HG03060 (cell line): ENCODE data around the gene PLXNB2.

Source experiments
- ATAC-seq: cut with Tn5 transposase; IDR thresholded peaks from one replicate; pipeline ENCODE4 v1.9.1; 2021; ENCODE audit warnings: low read depth, moderate number of reproducible peaks; ENCODE audit not compliant: unreplicated experiment

Gene PLXNB2

DNA sequence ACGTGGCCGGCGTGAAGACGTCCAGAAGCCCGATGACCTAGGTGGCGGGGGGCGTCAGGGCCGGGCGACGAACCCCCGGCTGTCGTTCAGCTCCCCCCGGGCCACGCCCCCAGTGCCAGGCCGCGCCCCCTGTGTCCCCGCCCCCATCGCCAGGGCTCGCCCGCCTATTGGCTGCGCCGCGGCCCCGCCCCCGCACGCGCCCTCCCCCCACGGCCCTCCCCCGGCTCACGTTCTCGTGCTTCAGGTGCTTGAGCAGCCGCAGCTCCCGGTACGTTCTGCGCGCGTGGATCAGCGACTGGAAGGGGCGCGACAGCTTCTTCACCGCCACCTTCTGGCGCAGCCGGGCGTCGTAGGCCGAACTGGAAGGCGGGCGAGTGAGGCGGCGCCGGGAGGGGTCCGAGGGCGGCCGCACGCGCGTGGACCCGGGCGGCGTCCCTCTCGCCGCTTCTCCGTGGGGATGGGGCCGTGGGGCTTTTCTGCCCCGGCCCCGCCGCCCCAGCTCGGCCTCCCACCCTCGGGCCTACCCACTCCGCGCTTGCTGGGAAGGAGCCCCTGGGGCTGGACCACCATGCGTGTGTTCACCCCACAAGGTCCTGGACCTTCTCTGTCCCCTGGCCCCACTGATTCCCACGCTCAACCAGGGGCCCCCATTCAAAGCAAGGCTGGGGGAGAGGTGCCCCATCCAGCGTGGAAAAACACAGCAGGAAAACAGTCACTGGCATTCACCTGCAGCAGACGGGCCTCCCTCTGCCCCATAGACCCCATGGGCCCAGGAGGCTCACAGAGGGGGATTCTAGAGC lies 39.7 kb downstream of the PLXNB2 start:
- ATAC-seq: no peak

DNA sequence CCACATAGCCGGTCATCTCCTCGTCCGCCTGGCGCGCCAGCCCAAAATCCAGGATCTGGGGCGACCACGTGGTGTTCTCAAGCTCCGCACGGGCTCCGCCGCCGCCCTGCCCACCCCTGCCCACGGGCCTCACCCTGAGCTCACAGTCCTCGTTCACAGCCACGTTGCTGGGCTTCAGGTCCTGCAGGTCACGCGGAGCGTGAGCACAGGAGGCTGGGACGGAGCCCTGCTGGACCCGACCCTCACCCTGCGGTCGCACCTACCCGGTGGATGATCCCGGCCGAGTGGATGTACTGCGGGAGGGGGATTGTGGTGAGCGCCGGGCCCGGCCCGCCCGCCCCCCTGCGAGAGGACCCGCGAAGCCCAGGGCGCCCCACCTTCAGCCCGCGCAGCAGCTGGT lies 40.5 kb downstream of the PLXNB2 start:
- no peak for ATAC-seq

DNA sequence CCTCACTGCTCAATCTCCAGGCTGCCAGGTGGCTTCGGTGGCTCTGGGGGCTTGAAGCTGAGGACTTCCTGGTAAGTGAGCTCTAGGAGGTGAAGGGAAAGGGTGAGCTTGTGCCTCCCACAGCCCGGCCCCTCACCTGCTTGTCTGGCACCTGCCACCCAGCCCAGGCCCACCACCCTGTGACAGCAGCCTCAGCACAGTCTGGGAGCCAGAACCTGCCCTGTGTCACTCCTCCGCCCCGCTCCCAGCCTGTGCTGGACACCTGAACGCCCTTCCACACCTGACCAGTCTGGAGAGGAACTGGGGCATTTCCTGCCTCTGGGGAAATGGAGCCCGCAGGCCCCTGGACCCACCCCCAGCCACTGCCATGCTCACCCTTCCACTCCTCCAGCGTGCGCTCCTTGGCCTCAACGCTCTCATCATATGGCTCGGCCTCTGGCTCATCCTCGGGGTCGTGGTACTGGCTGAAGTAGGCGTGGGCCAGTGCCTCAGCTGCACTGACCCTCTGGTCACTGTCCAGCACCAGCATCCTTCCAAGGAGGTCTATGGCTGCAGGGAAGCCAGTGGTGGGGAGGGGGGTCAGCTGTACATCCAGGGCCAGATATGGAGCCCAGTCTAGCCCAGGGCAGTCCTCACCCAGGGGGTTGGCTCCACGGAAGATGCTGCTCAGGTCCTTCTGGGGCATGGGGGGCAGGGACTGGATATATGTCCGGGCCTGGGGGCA lies 42.3 kb downstream of the PLXNB2 start:
- ATAC-seq: no peak

GRCh38 chr22:50264104-50264745 lies 43.2 kb downstream of the PLXNB2 start:
- no peak for ATAC-seq

GRCh38 chr22:50262973-50263617 lies 44.4 kb downstream of the PLXNB2 start:
- ATAC-seq: no peak

DNA sequence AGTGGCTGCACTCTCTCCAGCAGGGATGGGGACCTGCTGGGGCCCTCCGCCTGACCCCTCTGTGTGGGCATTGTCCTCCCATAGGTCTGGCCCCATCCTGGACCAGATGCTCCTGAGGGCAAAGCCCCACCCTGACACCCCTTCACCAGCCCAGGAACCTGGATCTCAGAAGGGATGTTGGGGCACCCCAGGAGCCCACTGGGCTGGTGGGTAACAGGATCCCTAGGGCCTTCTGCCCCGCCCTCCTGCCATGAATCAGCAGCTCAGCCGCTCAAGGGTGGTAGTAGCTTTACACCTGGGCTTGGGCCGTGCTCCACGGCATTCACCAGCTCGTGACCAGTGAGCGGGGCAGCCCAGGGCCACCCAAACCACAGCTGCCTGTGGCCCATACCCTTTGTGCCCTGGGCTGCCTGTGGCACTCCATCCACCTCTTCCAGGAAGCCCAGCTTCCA lies 45.0 kb downstream of the PLXNB2 start:
- no peak for ATAC-seq

- ATAC-seq: no peak
Observed at GRCh38 chr22:50261615-50262459, 45.6 kb downstream of the PLXNB2 start, which contains the start of gene MAPK12. MAPK12 (minus strand) TSS chr22:50261683; CDS start chr22:50261509, 174 bp downstream.

DNA sequence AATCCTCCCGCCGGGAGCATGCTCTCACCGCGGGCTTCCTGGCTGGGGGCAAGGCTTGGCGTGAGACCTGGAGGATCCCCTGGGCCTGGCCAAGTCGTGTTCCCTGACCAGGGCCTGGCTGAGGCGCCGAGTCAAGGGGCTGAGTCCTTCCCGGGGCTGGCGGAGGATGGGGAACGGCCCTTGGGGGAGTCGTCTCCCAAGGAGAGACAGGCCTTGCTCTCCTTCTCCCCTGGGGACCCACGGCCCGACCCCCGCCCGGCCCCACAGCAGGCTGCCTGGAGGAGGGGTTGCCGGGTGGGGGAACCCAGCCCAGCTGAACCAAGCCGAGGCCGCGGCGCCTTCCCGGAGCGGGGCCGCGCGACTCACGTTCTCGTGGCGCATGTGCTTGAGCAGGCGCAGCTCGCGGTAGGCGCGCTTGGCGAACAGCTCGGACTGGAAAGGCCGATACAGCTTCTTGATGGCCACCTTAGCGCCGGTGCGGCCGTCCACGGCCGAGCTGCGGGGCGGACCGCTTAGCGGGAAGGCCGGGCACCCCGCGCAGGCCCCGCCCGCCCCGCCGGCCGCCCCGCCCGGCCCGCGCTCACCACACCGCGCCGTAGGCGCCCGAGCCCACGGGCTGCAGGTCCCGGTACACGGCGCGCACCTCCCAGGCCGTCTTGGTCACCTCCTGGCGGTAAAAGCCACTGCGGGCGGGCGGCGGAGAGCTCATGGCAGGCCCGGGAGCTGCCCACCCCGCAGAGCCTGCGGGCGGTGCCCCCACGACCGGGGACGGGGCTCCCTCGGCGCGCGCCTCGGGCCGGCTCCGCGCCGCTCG lies 46.4 kb downstream of the PLXNB2 start:
- ATAC-seq: no peak

GRCh38 chr22:50260434-50260800 lies 47.0 kb downstream of the PLXNB2 start:
- no peak for ATAC-seq

- ATAC-seq: no peak
Observed at GRCh38 chr22:50259302-50259701, 48.1 kb downstream of the PLXNB2 start.

DNA sequence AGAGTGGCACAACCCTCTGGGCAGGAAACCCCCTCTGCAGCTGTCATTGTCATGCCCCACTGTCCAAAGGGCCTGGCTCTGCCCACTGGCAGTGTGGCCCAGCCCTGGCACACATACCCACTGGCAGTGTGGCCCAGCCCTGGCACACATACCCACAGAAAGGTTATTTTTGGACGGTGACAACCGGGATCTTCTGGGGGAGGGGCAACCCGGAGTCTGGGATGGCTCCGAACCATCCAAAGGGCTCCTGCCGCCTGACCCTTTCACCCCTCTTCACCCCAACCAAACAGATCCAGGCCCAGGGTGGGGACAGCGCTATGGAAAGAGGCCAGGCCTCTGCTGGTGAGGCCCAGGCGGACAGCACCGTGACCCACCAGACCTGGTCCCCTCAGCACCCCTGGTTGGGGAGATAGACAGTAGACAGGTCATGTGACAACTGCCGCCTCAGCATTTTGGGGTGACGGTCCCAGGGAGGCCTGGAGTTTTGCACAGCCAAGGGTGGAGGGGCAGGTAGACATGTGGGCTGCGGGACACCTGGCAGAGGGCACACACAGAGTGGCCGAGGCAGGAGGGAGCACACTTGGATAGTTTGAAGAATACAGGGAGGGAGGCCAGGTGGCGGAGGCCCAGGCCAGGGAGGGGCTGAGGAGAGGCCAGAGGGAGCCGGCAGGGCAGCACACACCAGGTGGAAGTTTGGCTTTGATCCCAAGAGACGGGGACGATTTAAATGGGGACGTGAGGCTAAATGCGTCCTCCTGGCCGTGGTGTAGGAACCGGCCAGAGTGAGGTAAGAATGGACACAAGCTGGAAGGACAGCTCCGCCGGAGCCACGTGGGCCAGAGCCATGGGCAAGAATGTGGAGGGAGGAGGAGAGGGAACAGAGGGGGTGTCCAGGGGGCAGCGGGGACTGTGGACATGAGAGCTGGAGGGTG lies 48.8 kb downstream of the PLXNB2 start:
- ATAC-seq: no peak

GRCh38 chr22:50257451-50258360 lies 49.7 kb downstream of the PLXNB2 start:
- ATAC-seq: no peak

GRCh38 chr22:50257041-50257440 lies 50.4 kb downstream of the PLXNB2 start:
- no peak for ATAC-seq

DNA sequence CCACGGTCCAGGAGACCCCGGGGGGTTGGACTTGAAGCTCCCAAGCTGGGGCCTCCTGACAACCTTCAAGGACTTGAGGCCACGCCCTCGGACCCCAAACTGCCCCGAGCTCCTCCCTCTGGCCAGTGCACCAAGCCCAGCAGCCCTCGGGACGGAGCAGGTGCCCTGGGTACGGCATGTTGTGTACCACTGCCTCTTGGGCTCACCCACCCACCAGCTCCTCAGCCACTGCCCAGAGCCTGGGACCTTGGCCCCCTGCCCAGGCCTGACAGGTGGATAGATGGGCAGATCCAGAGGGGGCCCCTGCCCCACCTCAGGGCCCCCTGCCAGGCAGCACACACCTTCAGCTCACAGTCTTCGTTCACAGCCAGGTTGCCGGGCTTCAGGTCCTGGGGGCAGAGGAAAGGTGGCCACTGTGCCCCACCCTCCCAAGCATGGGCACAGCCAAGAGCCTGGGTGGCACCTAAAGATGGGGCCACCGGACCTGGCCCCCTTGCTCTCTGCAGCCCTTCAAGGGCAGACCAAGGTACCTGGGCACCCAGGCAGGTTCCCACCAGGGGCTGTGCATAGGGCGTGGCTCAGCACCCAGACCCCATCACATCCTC lies 51.1 kb downstream of the PLXNB2 start:
- no peak for ATAC-seq

- ATAC-seq: no peak
Observed at GRCh38 chr22:50255607-50256006, 51.8 kb downstream of the PLXNB2 start.

DNA sequence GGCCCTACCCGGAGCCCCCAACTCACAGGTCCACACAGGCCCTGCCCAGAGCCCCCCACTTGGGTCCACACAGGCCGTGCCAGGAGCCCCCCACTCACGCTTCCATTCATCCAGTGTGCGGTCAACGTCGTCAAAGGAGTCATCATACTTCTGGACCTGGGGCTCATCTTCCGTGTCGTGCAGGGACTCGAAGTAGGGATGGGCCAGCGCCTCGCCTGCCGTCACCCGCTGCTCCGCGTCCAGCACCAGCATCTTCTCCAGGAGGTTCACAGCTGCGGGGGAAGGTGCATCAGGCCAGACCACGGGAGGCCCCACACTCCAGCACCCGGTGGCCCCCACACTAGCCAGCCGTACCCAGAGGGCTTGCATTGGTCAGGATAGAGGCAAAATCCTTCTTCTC lies 52.3 kb downstream of the PLXNB2 start:
- no peak for ATAC-seq

DNA sequence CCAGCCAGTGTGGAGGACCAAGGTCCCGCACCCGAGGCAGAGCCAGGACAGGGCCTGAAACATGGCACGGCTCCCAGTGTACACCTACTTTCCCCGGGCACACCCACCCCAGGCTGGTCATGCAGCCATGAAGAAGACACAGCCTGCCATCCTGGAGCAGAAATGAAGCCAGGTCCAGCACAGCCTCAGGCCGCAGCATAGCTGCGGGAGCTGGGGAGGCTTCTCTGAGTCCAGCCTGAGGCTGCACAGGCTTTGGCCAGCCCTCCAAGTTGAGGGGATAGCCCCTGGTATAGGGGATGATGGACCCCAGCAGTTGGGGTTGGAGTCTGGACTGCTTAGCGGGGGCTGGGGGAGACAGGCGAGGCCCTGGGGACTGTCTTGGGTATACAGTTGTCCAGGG lies 53.5 kb downstream of the PLXNB2 start:
- ATAC-seq: no peak
